Left hindlimb (tissue), 1 donor: ENCODE measurements around the gene ZFAND2A.

Experiments
- DNase-seq: peaks from one replicate; pipeline ENCODE4 v3.0.0-alpha.2; 2018

Gene ZFAND2A

GRCh38 chr7:1104516-1105179 lies 55.3 kb downstream of the ZFAND2A start:
- no peak for DNase-seq

- DNase-seq, result no peak
Measured at GRCh38 chr7:1103789-1104515, 56.0 kb downstream of the ZFAND2A start.

DNA sequence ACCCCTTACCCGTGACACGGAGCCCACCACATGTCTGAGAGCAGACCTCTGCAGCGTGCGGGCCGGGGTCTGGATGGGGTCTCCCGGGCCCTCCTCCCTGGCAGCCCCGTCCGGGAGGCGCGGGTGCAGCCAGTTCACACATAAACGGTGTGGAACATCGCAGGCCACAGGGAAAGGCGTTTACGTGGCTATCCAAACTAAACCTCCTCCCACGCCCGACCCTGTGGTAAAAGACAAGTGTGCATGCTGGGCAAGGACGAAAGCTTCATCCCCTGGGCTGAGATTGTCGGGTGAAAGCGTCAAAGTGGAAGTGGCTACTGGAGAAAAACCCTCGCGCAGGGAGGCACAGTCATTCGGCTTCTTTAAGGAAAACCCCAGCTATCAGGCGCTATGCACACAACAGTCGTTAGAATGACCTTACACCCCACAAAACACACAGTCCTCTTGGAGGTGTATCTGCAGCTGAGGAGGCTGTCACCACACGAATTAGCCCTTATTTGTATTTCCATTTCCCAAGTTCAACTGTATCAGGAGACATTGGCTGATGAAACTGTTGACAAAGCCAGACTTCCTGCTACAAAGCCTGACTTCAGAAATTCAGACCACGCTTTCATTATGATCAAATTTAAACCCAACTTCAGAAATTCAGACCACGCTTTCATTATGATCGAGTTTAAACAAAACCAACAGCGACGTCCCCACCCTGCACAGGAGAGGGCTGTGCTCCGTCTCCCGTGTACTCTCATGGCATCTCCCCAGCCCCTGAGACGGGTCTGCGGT lies 56.8 kb downstream of the ZFAND2A start:
- DNase-seq, result no peak
